Astrocyte (in vitro differentiated cells and primary cell): ENCODE data around the gene ARMC7. TPM values are rescaled to one million over a fixed set of nuclear protein-coding genes. Genes with fewer than 3 reads are reported as not detected.

Experiments
- DNase-seq: peaks from one replicate; pipeline ENCODE4 v3.0.0-alpha.2; 2010; ENCODE audit warnings: low read depth
- FAIRE-seq: peaks from 2 replicates; lab custom pipeline; 2011; peaks lifted over from hg19 to GRCh38; lab: Jason Lieb, UNC
- H2AFZ ChIP-seq: 2 replicates; pipeline ENCODE4 v1.6.0; 2012; ENCODE audit warnings: low read depth, low read length, inconsistent platforms
- H3K27ac ChIP-seq: 2 replicates; pipeline ENCODE4 v1.5.1; 2011; ENCODE audit warnings: low read depth, low read length, inconsistent platforms
- H3K27me3 ChIP-seq: 2 replicates; pipeline ENCODE4 v1.6.0; 2011; ENCODE audit warnings: low read length, inconsistent platforms; ENCODE audit not compliant: insufficient read depth
- H3K36me3 ChIP-seq: 2 replicates; pipeline ENCODE4 v1.5.1; 2011; ENCODE audit warnings: low read length, inconsistent platforms; ENCODE audit not compliant: insufficient read depth
- H3K4me1 ChIP-seq: 2 replicates; pipeline ENCODE4 v1.5.1; 2011; ENCODE audit warnings: low read length, inconsistent platforms; ENCODE audit not compliant: insufficient read depth
- H3K4me2 ChIP-seq: 2 replicates; pipeline ENCODE4 v1.6.0; 2012; ENCODE audit warnings: low read length, inconsistent platforms
- H3K4me3 ChIP-seq: 2 replicates; pipeline ENCODE4 v1.5.1; 2011; ENCODE audit warnings: low read depth, mild to moderate bottlenecking, low read length, inconsistent platforms; ENCODE audit not compliant: insufficient read depth
- H3K79me2 ChIP-seq: 2 replicates; pipeline ENCODE4 v1.6.0; 2012; ENCODE audit warnings: mild to moderate bottlenecking, low read length, inconsistent platforms; ENCODE audit not compliant: insufficient read depth
- H3K9ac ChIP-seq: 2 replicates; pipeline ENCODE4 v1.6.0; 2012; ENCODE audit warnings: mild to moderate bottlenecking, low read length, inconsistent platforms
- H3K9me3 ChIP-seq: 2 replicates; pipeline ENCODE4 v1.5.1; 2012; ENCODE audit warnings: low read depth, mild to moderate bottlenecking, low read length, inconsistent platforms; ENCODE audit not compliant: insufficient read depth
- H4K20me1 ChIP-seq: 2 replicates; pipeline ENCODE4 v1.6.0; 2012; ENCODE audit warnings: low read length, inconsistent platforms; ENCODE audit not compliant: insufficient read depth
- H3K27ac Mint-ChIP-seq: one replicate; pipeline ENCODE4 v1.8.0; 2021; ENCODE audit warnings: mild to moderate bottlenecking, mixed read lengths; ENCODE audit not compliant: unreplicated experiment
- H3K27me3 Mint-ChIP-seq: one replicate; pipeline ENCODE4 v1.8.0; 2021; ENCODE audit warnings: low read depth, mixed read lengths; ENCODE audit not compliant: unreplicated experiment
- H3K36me3 Mint-ChIP-seq: one replicate; pipeline ENCODE4 v1.8.0; 2021; ENCODE audit warnings: low read depth, mixed read lengths; ENCODE audit not compliant: unreplicated experiment
- H3K4me1 Mint-ChIP-seq: one replicate; pipeline ENCODE4 v1.8.0; 2021; ENCODE audit warnings: low read depth, mixed read lengths; ENCODE audit not compliant: unreplicated experiment
- H3K4me3 Mint-ChIP-seq: one replicate; pipeline ENCODE4 v1.8.0; 2021; ENCODE audit warnings: mild to moderate bottlenecking, moderate library complexity, mixed read lengths; ENCODE audit not compliant: unreplicated experiment
- H3K9me3 Mint-ChIP-seq: one replicate; pipeline ENCODE4 v1.8.0; 2021; ENCODE audit warnings: mild to moderate bottlenecking, mixed read lengths; ENCODE audit not compliant: unreplicated experiment
- CTCF ChIP-seq: IDR thresholded peaks from 2 replicates; pipeline ENCODE4 v1.5.1; 2011; ENCODE audit warnings: low read depth, mild to moderate bottlenecking, inconsistent platforms, low read length, moderate library complexity; ENCODE audit not compliant: insufficient read depth
- EZH2 ChIP-seq: IDR thresholded peaks from 2 replicates; pipeline ENCODE4 v1.6.1; 2012; ENCODE audit warnings: mild to moderate bottlenecking, low read length, inconsistent platforms; ENCODE audit not compliant: insufficient read depth
- total RNA-seq: library from RNA; stranded (reverse); gene quantifications from 2 replicates; pipeline ENCODE4 v1.2.1, GENCODE V29; 2021

Gene ARMC7
- total RNA-seq, 1 donor from 2014 or later, result 11.9 TPM

GRCh38 chr17:75130059-75130631 lies 20.4 kb downstream of the ARMC7 start:
- H3K27ac ChIP-seq, result no peak overlapping the region

DNA sequence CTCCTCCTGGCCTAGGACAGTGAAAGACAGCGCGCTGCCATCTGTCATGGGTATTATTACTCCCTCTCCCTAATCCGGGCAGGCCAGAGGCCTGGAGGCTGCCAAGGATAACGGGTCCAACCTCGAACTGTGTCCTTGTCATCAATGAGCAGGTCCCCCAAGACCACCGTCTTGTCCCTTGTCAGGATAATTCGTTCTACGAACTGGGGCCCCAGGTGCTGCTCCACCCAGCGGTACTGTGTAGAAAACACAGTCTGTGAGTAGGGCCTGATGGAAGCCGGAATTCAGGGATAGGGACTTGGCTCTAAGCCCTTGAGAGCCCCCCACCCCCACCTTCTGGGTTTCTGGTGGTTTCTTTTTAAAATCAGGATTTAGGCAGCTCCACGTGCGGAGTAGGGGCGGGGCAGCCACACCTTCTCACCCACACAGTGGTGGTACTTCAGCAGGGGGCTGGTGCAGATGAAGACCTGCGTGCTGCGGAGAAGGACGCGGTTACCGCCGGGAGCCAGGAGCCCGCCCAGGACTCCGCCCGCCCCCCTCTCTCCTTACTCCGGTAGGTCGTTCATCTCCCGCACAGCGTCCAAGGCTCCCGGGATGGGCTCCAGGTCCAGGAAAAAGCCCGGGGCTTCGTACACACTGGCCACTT lies 21.0 kb downstream of the ARMC7 start:
- peak overlapping the region; percentile 89 for H3K9ac ChIP-seq
- Mint-ChIP-seq H3K36me3 (peaks cover 3% of the 10 kb centered on the region), H3K4me1 (peaks cover 6% of the 10 kb centered on the region), H3K9me3 (no peaks in the 10 kb centered on the region), H3K27me3 (no peaks in the 10 kb centered on the region), H3K4me3 (peak overlapping the region; percentile 87), H3K27ac (peak overlapping the region; percentile 81)
- H3K36me3 ChIP-seq, result peaks cover 16% of the 10 kb centered on the region
- DNase-seq, result peak; percentile 39
- FAIRE-seq, result no peak
- H3K79me2 ChIP-seq, result peaks cover 24% of the 10 kb centered on the region
- peaks cover 12% of the 10 kb centered on the region for H3K4me1 ChIP-seq
- H4K20me1 ChIP-seq, result peaks cover 15% of the 10 kb centered on the region
- peak overlapping the region; percentile 73 for H3K4me3 ChIP-seq
- no peaks in the 10 kb centered on the region for H3K9me3 ChIP-seq
- TF ChIP-seq CTCF (peak; percentile 44), EZH2 (no peak)
- H3K27ac ChIP-seq, result peak overlapping the region; percentile 63
- H2AFZ ChIP-seq, result peak overlapping the region; percentile 96
- H3K27me3 ChIP-seq, result no peaks in the 10 kb centered on the region
- H3K4me2 ChIP-seq, result peak overlapping the region; percentile 88

More at GRCh38 chr17:75130059-75130631, 20.4 kb downstream of the ARMC7 start:
- H3K4me3 ChIP-seq, result peak overlapping the region; percentile 73
- DNase-seq (no peak), FAIRE-seq (no peak)
- Mint-ChIP-seq H3K4me1 (peaks cover 6% of the 10 kb centered on the region), H3K27ac (peak overlapping the region; percentile 81), H3K4me3 (peak overlapping the region; percentile 87), H3K36me3 (peaks cover 3% of the 10 kb centered on the region), H3K27me3 (no peaks in the 10 kb centered on the region), H3K9me3 (no peaks in the 10 kb centered on the region)
- peak overlapping the region; percentile 88 for H3K4me2 ChIP-seq
- peaks cover 15% of the 10 kb centered on the region for H4K20me1 ChIP-seq
- peaks cover 12% of the 10 kb centered on the region for H3K4me1 ChIP-seq
- H3K9ac ChIP-seq, result peak overlapping the region; percentile 89
- peaks cover 10% of the 10 kb centered on the region for H3K36me3 ChIP-seq
- no peak overlapping the region for H2AFZ ChIP-seq
- TF ChIP-seq EZH2 (no peak), CTCF (no peak)
- H3K9me3 ChIP-seq, result no peaks in the 10 kb centered on the region
- no peaks in the 10 kb centered on the region for H3K27me3 ChIP-seq
- H3K79me2 ChIP-seq, result peaks cover 24% of the 10 kb centered on the region
